Measurements from ENCODE around the gene SIN3B. TPM values are rescaled to one million over a fixed set of nuclear protein-coding genes. Genes with fewer than 3 reads are reported as not detected.

Gene SIN3B
- polyA plus RNA-seq, 4 donors = 9.7 to 38.1 (median 15.4) TPM

GRCh38 chr19:16862826-16863415 is 33.7 kb downstream of the SIN3B start:
- Histone ChIP-seq H3K36me3 (ENCODE audit: control insufficient read depth in 3 of 3, insufficient read depth in 2 of 3, low read depth in 1 of 3, low read length in 3 of 3) (peaks cover 7 to 77% (median 12%) of the 10 kb centered on the region in 3 donors), H3K4me1 (ENCODE audit: control insufficient read depth in 3 of 3, insufficient read depth in 2 of 3, low read depth in 1 of 3, low read length in 2 of 3) (no peaks in the 10 kb centered on the region), H3K27ac (ENCODE audit: low read depth in 1 of 3, low read length in 2 of 3) (no peak overlapping the region), H3K27me3 (ENCODE audit: control insufficient read depth in 3 of 3, insufficient read depth in 3 of 3, low read length in 3 of 3) (no peaks in the 10 kb centered on the region), H3K4me3 (ENCODE audit: low read depth in 1 of 3, low read length in 3 of 3) (no peak overlapping the region), H3K9me3 (ENCODE audit: control insufficient read depth in 2 of 2, insufficient read depth in 1 of 2, low read depth in 1 of 2, low read length in 1 of 2) (no peaks in the 10 kb centered on the region)
- FAIRE-seq (no peak), DNase-seq (no peak)
- 82 to 88% (median 88%) methylated on average over 10 of the region's 10 CpGs for WGBS, 3 donors

GRCh38 chr19:16867211-16867610 is 38.0 kb downstream of the SIN3B start:
- Histone ChIP-seq H3K4me3 (ENCODE audit: low read depth in 1 of 3, low read length in 3 of 3) (no peak overlapping the region), H3K4me1 (ENCODE audit: control insufficient read depth in 3 of 3, insufficient read depth in 2 of 3, low read depth in 1 of 3, low read length in 2 of 3) (no peaks in the 10 kb centered on the region), H3K27me3 (ENCODE audit: control insufficient read depth in 3 of 3, insufficient read depth in 3 of 3, low read length in 3 of 3) (no peaks in the 10 kb centered on the region), H3K27ac (ENCODE audit: low read depth in 1 of 3, low read length in 2 of 3) (no peak overlapping the region), H3K36me3 (ENCODE audit: control insufficient read depth in 3 of 3, insufficient read depth in 2 of 3, low read depth in 1 of 3, low read length in 3 of 3) (peaks cover 12 to 87% (median 22%) of the 10 kb centered on the region in 3 donors), H3K9me3 (ENCODE audit: control insufficient read depth in 2 of 2, insufficient read depth in 1 of 2, low read depth in 1 of 2, low read length in 1 of 2) (no peaks in the 10 kb centered on the region)
- DNase-seq (no peak), FAIRE-seq (no peak)
- 96% methylated on average over 10 of the region's 10 CpGs for WGBS, 3 donors

- Histone ChIP-seq H3K36me3 (ENCODE audit: control insufficient read depth in 3 of 3, insufficient read depth in 2 of 3, low read depth in 1 of 3, low read length in 3 of 3) (peaks cover 13 to 88% (median 22%) of the 10 kb centered on the region in 3 donors), H3K9me3 (ENCODE audit: control insufficient read depth in 2 of 2, insufficient read depth in 1 of 2, low read depth in 1 of 2, low read length in 1 of 2) (no peaks in the 10 kb centered on the region), H3K27me3 (ENCODE audit: control insufficient read depth in 3 of 3, insufficient read depth in 3 of 3, low read length in 3 of 3) (no peaks in the 10 kb centered on the region), H3K4me3 (ENCODE audit: low read depth in 1 of 3, low read length in 3 of 3) (no peak overlapping the region), H3K4me1 (ENCODE audit: control insufficient read depth in 3 of 3, insufficient read depth in 2 of 3, low read depth in 1 of 3, low read length in 2 of 3) (no peaks in the 10 kb centered on the region), H3K27ac (ENCODE audit: low read depth in 1 of 3, low read length in 2 of 3) (no peak overlapping the region)
- 95 to 97% (median 97%) methylated on average over 20 of the region's 20 CpGs for WGBS, 3 donors
- no peak for FAIRE-seq
- no peak for DNase-seq
Measured at GRCh38 chr19:16868423-16869130, 39.4 kb downstream of the SIN3B start.

- H3K27ac ChIP-seq (ENCODE audit: low read depth in 1 of 3, low read length in 2 of 3) = no peak overlapping the region
- no peaks in the 10 kb centered on the region for H3K4me1 ChIP-seq (ENCODE audit: control insufficient read depth in 3 of 3, insufficient read depth in 2 of 3, low read depth in 1 of 3, low read length in 2 of 3)
- 96 to 98% (median 96%) methylated on average over 29 to 30 of the region's 30 CpGs for WGBS, 3 donors
- peaks cover 13 to 85% (median 22%) of the 10 kb centered on the region in 3 donors for H3K36me3 ChIP-seq (ENCODE audit: control insufficient read depth in 3 of 3, insufficient read depth in 2 of 3, low read depth in 1 of 3, low read length in 3 of 3)
- H3K9me3 ChIP-seq (ENCODE audit: control insufficient read depth in 2 of 2, insufficient read depth in 1 of 2, low read depth in 1 of 2, low read length in 1 of 2) = peaks cover 0 to 3% of the 10 kb centered on the region in 2 donors
- FAIRE-seq (no peak), DNase-seq (no peak)
- no peaks in the 10 kb centered on the region for H3K27me3 ChIP-seq (ENCODE audit: control insufficient read depth in 3 of 3, insufficient read depth in 3 of 3, low read length in 3 of 3)
- no peak overlapping the region for H3K4me3 ChIP-seq (ENCODE audit: low read depth in 1 of 3, low read length in 3 of 3)
Measured at GRCh38 chr19:16869331-16869972, 40.3 kb downstream of the SIN3B start.

GRCh38 chr19:16871871-16872270 is 42.7 kb downstream of the SIN3B start:
- DNase-seq (peak; percentile 9 to 10), FAIRE-seq (no peak)

GRCh38 chr19:16872728-16873127 is 43.5 kb downstream of the SIN3B start:
- peak overlapping the region in 1 of 3 donors; percentile 72 for H3K27ac ChIP-seq (ENCODE audit: low read depth in 1 of 3, low read length in 2 of 3)
- WGBS, 3 donors = 94 to 96% (median 94%) methylated on average over 21 of the region's 21 CpGs

More at GRCh38 chr19:16871871-16872270, 42.7 kb downstream of the SIN3B start:
- Histone ChIP-seq H3K4me1 (ENCODE audit: control insufficient read depth in 3 of 3, insufficient read depth in 2 of 3, low read depth in 1 of 3, low read length in 2 of 3) (no peaks in the 10 kb centered on the region), H3K27ac (ENCODE audit: low read depth in 1 of 3, low read length in 2 of 3) (peak overlapping the region in 1 of 3 donors; percentile 56), H3K27me3 (ENCODE audit: control insufficient read depth in 3 of 3, insufficient read depth in 3 of 3, low read length in 3 of 3) (no peaks in the 10 kb centered on the region), H3K36me3 (ENCODE audit: control insufficient read depth in 3 of 3, insufficient read depth in 2 of 3, low read depth in 1 of 3, low read length in 3 of 3) (peaks cover 13 to 75% (median 19%) of the 10 kb centered on the region in 3 donors), H3K9me3 (ENCODE audit: control insufficient read depth in 2 of 2, insufficient read depth in 1 of 2, low read depth in 1 of 2, low read length in 1 of 2) (peaks cover 0 to 7% of the 10 kb centered on the region in 2 donors), H3K4me3 (ENCODE audit: low read depth in 1 of 3, low read length in 3 of 3) (no peak overlapping the region)
- WGBS, 3 donors = 53 to 81% (median 79%) methylated on average over 7 of the region's 7 CpGs

GRCh38 chr19:16873594-16873993 is 44.4 kb downstream of the SIN3B start:
- no peaks in the 10 kb centered on the region for H3K27me3 ChIP-seq (ENCODE audit: control insufficient read depth in 3 of 3, insufficient read depth in 3 of 3, low read length in 3 of 3)
- peaks cover 16 to 75% (median 17%) of the 10 kb centered on the region in 3 donors for H3K36me3 ChIP-seq (ENCODE audit: control insufficient read depth in 3 of 3, insufficient read depth in 2 of 3, low read depth in 1 of 3, low read length in 3 of 3)
- DNase-seq (no peak), FAIRE-seq (no peak)
- peak overlapping the region in 1 of 3 donors; percentile 40 for H3K27ac ChIP-seq (ENCODE audit: low read depth in 1 of 3, low read length in 2 of 3)
- H3K4me3 ChIP-seq (ENCODE audit: low read depth in 1 of 3, low read length in 3 of 3) = no peak overlapping the region
- peaks cover 0 to 7% of the 10 kb centered on the region in 2 donors for H3K9me3 ChIP-seq (ENCODE audit: control insufficient read depth in 2 of 2, insufficient read depth in 1 of 2, low read depth in 1 of 2, low read length in 1 of 2)
- no peaks in the 10 kb centered on the region for H3K4me1 ChIP-seq (ENCODE audit: control insufficient read depth in 3 of 3, insufficient read depth in 2 of 3, low read depth in 1 of 3, low read length in 2 of 3)
- 90 to 96% (median 93%) methylated on average over 3 of the region's 3 CpGs for WGBS, 3 donors

More at GRCh38 chr19:16872728-16873127, 43.5 kb downstream of the SIN3B start:
- Histone ChIP-seq H3K4me3 (ENCODE audit: low read depth in 1 of 3, low read length in 3 of 3) (no peak overlapping the region), H3K4me1 (ENCODE audit: control insufficient read depth in 3 of 3, insufficient read depth in 2 of 3, low read depth in 1 of 3, low read length in 2 of 3) (no peaks in the 10 kb centered on the region), H3K36me3 (ENCODE audit: control insufficient read depth in 3 of 3, insufficient read depth in 2 of 3, low read depth in 1 of 3, low read length in 3 of 3) (peaks cover 12 to 75% (median 15%) of the 10 kb centered on the region in 3 donors), H3K27me3 (ENCODE audit: control insufficient read depth in 3 of 3, insufficient read depth in 3 of 3, low read length in 3 of 3) (no peaks in the 10 kb centered on the region), H3K9me3 (ENCODE audit: control insufficient read depth in 2 of 2, insufficient read depth in 1 of 2, low read depth in 1 of 2, low read length in 1 of 2) (peaks cover 0 to 7% of the 10 kb centered on the region in 2 donors)
- no peak for FAIRE-seq
- no peak for DNase-seq

- 89 to 100% (median 95%) methylated on average over 1 of the region's 1 CpG for WGBS, 3 donors
- H3K27ac ChIP-seq (ENCODE audit: low read depth in 1 of 3, low read length in 2 of 3) = peak overlapping the region in 1 of 3 donors; percentile 26
- H3K4me1 ChIP-seq (ENCODE audit: control insufficient read depth in 3 of 3, insufficient read depth in 2 of 3, low read depth in 1 of 3, low read length in 2 of 3) = no peaks in the 10 kb centered on the region
- no peak for FAIRE-seq
- H3K27me3 ChIP-seq (ENCODE audit: control insufficient read depth in 3 of 3, insufficient read depth in 3 of 3, low read length in 3 of 3) = no peaks in the 10 kb centered on the region
- no peak for DNase-seq
- no peak overlapping the region for H3K4me3 ChIP-seq (ENCODE audit: low read depth in 1 of 3, low read length in 3 of 3)
- peaks cover 0 to 7% of the 10 kb centered on the region in 2 donors for H3K9me3 ChIP-seq (ENCODE audit: control insufficient read depth in 2 of 2, insufficient read depth in 1 of 2, low read depth in 1 of 2, low read length in 1 of 2)
- peaks cover 18 to 75% (median 24%) of the 10 kb centered on the region in 3 donors for H3K36me3 ChIP-seq (ENCODE audit: control insufficient read depth in 3 of 3, insufficient read depth in 2 of 3, low read depth in 1 of 3, low read length in 3 of 3)
Measured at GRCh38 chr19:16874250-16874977, 45.2 kb downstream of the SIN3B start.

Data from small intestine (tissue), 7 donors.